Astrocyte of the cerebellum (primary cell): ENCODE measurements around the gene NAT16.
"Not testable (repeated sequence)": the region's sequence is repeated elsewhere in the genome, so short reads cannot be mapped to it uniquely, and the experiment has no call there.

Source experiments
- DNase-seq: peaks from one replicate; pipeline ENCODE4 v3.0.0-alpha.2; 2011; ENCODE audit warnings: low read depth
- H3K4me3 ChIP-seq: 2 replicates; pipeline ENCODE4 v1.5.1; 2011; ENCODE audit warnings: mild to moderate bottlenecking, low read depth, low read length, moderate library complexity
- in situ Hi-C: cut with HindIII; loops from 2 replicates; pipeline ENCODE4 v1.10.0; 2017; ENCODE audit warnings: low sequenced_read_pairs
- TF ChIP-seq, protein P1 (sequence below): IDR thresholded peaks from 2 replicates; pipeline ENCODE4 v1.5.1; 2012; ENCODE audit warnings: low read length, low read depth, moderate library complexity, mild to moderate bottlenecking; ENCODE audit errors: missing control alignments

NAT16 gene

DNA sequence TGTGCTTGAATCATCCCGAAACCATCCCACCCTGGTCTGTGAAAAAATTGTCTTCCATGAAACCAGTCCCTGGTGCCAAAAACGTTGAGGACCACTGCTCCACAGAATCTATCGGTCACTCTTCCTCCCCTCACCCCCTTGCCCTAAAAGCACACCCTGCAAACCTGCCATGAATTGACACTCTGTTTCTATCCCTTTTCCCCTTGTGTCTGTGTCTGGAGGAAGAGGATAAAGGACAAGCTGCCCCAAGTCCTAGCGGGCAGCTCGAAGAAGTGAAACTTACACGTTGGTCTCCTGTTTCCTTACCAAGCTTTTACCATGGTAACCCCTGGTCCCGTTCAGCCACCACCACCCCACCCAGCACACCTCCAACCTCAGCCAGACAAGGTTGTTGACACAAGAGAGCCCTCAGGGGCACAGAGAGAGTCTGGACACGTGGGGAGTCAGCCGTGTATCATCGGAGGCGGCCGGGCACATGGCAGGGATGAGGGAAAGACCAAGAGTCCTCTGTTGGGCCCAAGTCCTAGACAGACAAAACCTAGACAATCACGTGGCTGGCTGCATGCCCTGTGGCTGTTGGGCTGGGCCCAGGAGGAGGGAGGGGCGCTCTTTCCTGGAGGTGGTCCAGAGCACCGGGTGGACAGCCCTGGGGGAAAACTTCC, 54.0 kb downstream of the NAT16 start:
- no peak overlapping the region for H3K4me3 ChIP-seq
- DNase-seq, result no peak
- TF ChIP-seq, protein P1, sequence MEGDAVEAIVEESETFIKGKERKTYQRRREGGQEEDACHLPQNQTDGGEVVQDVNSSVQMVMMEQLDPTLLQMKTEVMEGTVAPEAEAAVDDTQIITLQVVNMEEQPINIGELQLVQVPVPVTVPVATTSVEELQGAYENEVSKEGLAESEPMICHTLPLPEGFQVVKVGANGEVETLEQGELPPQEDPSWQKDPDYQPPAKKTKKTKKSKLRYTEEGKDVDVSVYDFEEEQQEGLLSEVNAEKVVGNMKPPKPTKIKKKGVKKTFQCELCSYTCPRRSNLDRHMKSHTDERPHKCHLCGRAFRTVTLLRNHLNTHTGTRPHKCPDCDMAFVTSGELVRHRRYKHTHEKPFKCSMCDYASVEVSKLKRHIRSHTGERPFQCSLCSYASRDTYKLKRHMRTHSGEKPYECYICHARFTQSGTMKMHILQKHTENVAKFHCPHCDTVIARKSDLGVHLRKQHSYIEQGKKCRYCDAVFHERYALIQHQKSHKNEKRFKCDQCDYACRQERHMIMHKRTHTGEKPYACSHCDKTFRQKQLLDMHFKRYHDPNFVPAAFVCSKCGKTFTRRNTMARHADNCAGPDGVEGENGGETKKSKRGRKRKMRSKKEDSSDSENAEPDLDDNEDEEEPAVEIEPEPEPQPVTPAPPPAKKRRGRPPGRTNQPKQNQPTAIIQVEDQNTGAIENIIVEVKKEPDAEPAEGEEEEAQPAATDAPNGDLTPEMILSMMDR, result no peak
- in situ Hi-C loops, result no loop called here

DNA sequence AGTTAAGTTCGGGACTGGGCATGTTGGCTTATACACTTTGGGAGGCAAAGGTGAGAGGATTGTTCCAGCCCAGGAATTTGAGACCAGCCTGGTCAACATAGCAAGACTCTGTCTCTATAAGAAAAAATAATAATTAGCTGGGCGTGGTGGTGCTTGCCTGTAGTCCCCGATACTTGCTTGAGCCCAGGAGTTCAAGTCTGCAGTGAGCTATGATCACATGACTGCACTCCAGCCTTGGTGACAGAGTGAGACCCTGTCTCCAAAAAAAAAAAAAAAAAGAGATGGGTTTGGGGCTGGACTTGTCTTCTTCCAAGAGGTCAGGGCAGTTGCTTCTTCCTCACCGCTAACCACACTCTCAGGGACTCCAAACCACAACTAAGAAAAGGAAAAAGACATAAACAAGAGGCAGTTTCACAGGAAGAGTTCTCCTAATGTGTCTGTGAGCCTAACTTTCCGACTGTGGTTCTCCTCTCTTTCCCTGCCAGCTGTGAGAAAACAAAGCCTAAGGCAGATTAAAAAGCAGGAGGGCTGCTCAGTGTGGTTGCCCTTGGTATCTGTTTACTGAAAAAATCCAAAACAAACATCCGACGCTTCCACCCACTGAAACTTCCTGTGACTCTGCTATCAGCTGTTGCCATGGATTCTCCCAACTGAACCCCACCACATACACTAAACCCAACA, 55.6 kb downstream of the NAT16 start:
- DNase-seq, result peak; percentile 96

DNA sequence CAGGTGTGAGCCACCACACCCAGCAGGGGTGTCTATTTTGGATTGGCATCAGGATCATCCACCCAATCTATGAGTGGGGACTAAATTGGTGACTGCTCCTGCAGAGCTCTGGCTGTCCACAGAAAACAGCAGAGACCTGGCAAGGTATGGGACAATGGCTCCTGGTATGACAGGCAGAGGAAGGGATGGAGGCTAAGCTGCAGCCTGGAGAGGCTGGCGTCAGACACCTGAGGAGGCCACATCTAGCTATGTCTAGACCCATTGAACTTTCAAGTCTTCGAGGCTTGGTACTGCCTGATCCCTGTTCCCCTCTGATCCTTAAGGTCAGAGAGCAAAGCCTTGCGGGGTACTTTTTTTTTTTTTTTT, 56.4 kb downstream of the NAT16 start:
- DNase-seq, result no peak
- H3K4me3 ChIP-seq, result no peak overlapping the region
- TF ChIP-seq, protein P1, result no peak
- in situ Hi-C loops, result no loop called here

More for the DNA sequence above, 55.6 kb downstream of the NAT16 start:
- H3K4me3 ChIP-seq, result no peak overlapping the region
- in situ Hi-C loops, result no loop called here
- TF ChIP-seq, protein P1, result no peak

DNA sequence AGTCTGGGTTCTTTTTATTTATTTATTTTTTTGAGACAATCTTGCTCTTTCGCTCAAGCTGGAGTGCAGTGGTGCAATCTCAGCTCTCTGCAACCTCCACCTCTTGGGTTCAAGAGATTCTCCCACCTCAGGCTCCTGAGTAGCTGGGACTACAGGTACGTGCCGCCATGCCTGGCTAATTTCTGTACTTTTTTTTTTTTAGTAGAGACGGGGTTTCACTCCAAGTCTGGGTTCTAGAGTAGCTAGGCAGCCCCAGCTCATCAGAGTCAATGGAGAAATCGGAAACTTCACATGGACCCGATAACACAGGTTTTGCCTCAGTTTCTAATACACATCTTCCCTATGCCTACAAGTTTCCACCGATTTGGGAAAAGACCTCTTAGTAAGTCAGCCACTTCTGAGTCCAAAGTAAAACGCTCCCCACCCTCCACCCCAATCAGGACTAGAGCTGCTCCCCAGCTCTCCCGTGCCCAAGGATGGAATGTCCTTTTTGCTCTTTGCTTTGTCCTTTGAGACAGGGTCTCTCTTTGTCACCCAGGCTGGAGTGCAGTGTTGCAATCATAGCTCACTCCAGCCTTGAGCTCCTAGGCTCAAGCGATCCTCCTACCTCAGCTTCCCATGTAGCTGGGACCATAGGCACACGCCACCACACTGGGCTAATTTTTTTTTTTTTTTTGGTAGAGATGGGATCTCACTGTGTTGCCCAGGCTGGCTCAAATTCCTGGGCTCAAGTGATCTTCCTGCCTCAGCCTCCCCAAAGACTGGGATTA, 57.0 kb downstream of the NAT16 start:
- no peak overlapping the region for H3K4me3 ChIP-seq
- no peak for DNase-seq
- TF ChIP-seq, protein P1, result no peak
- in situ Hi-C loops, result no loop called here

DNA sequence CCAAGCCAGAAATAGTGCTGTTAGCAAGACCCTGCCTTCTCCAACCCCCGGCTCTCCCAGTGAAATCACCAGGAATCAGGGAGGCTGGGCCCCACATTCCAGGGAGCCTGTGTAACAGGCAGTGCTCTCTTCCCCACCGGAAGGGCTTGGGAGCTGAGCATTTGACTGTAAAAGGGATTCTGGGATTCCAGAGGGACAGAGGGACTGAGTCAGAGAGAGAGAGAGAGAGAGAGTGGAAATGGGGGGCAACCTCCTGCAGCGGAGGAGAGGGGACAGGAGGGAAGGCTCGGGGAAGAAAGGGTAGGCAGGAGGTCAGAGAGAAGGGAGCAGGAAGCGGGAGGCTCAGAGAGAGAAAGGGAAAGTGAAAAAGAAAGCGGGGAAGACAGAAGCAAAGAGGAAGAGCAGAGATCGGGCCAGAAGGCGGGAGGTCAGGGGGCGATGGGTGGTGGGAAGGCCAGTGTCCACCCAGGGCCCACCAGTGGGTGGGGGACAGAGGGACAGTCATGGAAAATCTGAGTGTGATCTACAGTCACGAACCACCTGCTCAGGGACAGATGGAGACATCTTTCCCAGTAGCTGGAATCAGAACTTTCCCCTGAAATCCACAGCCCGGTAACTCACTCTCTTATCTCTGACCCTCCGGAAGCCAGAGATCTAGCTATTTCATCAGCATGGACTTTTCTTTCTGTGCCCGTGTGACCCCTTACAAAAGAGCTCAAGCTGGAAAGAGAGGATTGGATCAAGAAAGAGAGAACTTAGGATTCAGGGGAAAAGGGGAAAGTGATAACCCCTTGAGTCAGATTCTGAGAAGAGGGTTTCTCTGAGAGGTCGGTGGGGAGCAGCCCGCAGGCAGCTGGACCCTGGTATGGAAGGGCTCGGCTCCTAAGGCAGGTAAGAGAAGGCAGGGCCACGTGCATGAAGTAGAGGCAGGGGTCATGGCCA, 57.8 kb downstream of the NAT16 start:
- in situ Hi-C loops, result no loop called here
- TF ChIP-seq, protein P1, result no peak
- H3K4me3 ChIP-seq, result no peak overlapping the region
- peak; percentile 84 for DNase-seq

DNA sequence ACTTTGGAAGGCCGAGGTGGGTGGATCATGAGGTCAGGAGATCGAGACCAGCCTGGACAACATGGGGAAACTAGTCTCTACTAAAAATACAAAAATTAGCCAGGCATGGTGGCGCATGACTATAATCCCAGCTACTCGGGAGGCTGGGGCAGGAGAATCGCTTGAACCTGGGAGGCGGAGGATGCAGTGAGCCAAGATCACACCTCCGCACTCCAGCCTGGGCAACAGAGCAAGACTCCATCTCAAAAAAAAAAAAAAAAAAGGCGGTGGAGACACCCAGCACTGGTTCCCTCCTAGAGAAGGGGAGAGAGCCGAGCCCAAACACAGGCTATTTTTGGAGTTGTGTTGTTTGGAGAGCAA, 58.5 kb downstream of the NAT16 start:
- H3K4me3 ChIP-seq, in situ Hi-C loops, DNase-seq: not testable (repeated sequence)
